ENCODE results near the gene WDR70. TPM values are rescaled to one million over a fixed set of nuclear protein-coding genes. Genes with fewer than 3 reads are reported as not detected.
A peak's percentile ranks its signal among the peaks of the same experiment; 100 is the strongest.

The WDR70 gene
- total and polyA plus RNA-seq, 2 donors (not counting 3 experiments of a cell fraction or from before 2014, with no cell fraction given) = 6.7 to 37.3 TPM

GRCh38 chr5:37554405-37554739, 175.3 kb downstream of the WDR70 start:
- H3K79me2 ChIP-seq (ENCODE audit: control insufficient read depth, insufficient read depth, low read length) = no peaks in the 10 kb centered on the region
- POLR2A ChIA-PET = no interaction called here
- dilution Hi-C loops (cut with MboI; ENCODE audit: extremely low pct_ligation_motif_present, low sequenced_read_pairs) = no loop called here

More at GRCh38 chr5:37554405-37554739, 175.3 kb downstream of the WDR70 start:
- H4K20me1 ChIP-seq (replicated peaks; ENCODE audit: control insufficient read depth, extremely low read depth, insufficient read depth, low read length) = no peaks in the 10 kb centered on the region
- H3K36me3 ChIP-seq (ENCODE audit: control insufficient read depth in 2 of 2, extremely low read depth in 1 of 2, insufficient read depth in 2 of 2, low read length in 2 of 2) = no peaks in the 10 kb centered on the region
- no peaks in the 10 kb centered on the region for H3K9me1 ChIP-seq (replicated peaks; ENCODE audit: control insufficient read depth, extremely low read depth, insufficient read depth, low read length)
- CTCF ChIA-PET = interaction anchor here (0.9 to 3.8 kb wide), 7 partner anchors 11 to 638 kb away, joined by 3 to 33 read pairs (median 4); no protein-coding TSS in a partner anchor
- H2AFZ ChIP-seq (ENCODE audit: low read depth, low read length) = no peak overlapping the region
- no peak overlapping the region for H3K4me2 ChIP-seq (ENCODE audit: insufficient read depth, low read length)
- TF ChIP-seq MAX (IDR thresholded peaks at IDR 0.05; ENCODE audit: insufficient read depth, insufficient read length) (no peak), GATA2 (IDR thresholded peaks at IDR 0.05; ENCODE audit: insufficient read depth, insufficient read length, low read depth, low read length) (no peak), EZH2 (IDR thresholded peaks at IDR 0.05; ENCODE audit: borderline replicate concordance, low read depth, low read length, severe bottlenecking) (no peak), FOS (IDR thresholded peaks at IDR 0.05; ENCODE audit: borderline replicate concordance, insufficient read depth, low read length) (no peak), POLR2AphosphoS5 (IDR thresholded peaks at IDR 0.05; ENCODE audit: insufficient read depth, low read depth, low read length) (no peak), CTCF (IDR thresholded peaks at IDR 0.05; ENCODE audit: extremely low read depth in 1 of 2, insufficient read depth in 1 of 2, low read depth in 1 of 2, low read length in 2 of 2) (no peak), MYC (IDR thresholded peaks at IDR 0.05; ENCODE audit: low read depth, low read length) (no peak), JUN (IDR thresholded peaks at IDR 0.05; ENCODE audit: borderline replicate concordance, insufficient read depth, insufficient read length, low read depth) (no peak), POLR2A (IDR thresholded peaks at IDR 0.05; ENCODE audit: low read depth, low read length) (no peak)
- H3K27me3 ChIP-seq (ENCODE audit: control insufficient read depth in 2 of 2, insufficient read depth in 2 of 2, low read length in 2 of 2) = no peaks in the 10 kb centered on the region
- FAIRE-seq (no peak), DNase-seq (ENCODE audit: low read depth, low spot score) (no peak)
- intact Hi-C loops (cut with micrococcal nuclease) = loop anchor here (2.0 kb wide), 1 partner anchor 184 kb away; the partner anchor contains the start of gene NUP155
- H3K9me3 ChIP-seq (replicated peaks; ENCODE audit: control insufficient read depth, insufficient read depth, low read length) = peaks cover 2% of the 10 kb centered on the region
- H3K9ac ChIP-seq (replicated peaks; ENCODE audit: extremely low read depth, insufficient read depth, low read length) = no peak overlapping the region
- BruUV-seq (replicated peaks) = no TSS peak
- no peak overlapping the region for H3K4me3 ChIP-seq (replicated peaks in 1 of 3; ENCODE audit: insufficient read depth in 1 of 3, low read depth in 1 of 3, low read length in 3 of 3)
- H3K4me1 ChIP-seq (ENCODE audit: control insufficient read depth, extremely low read depth, insufficient read depth, low read length) = peaks cover 24% of the 10 kb centered on the region
- H3K27ac ChIP-seq (ENCODE audit: insufficient read depth, low read depth, low read length) = peak overlapping the region; percentile 61
